Left ventricle myocardium inferior (tissue), 1 donor: ENCODE results near the gene ID3. TPM values are rescaled to one million over a fixed set of nuclear protein-coding genes. Genes with fewer than 3 reads are reported as not detected.
"Not testable (repeated sequence)": the region's sequence is repeated elsewhere in the genome, so short reads cannot be mapped to it uniquely, and the experiment has no call there.

Experiments
- DNase-seq: peaks from one replicate; pipeline ENCODE4 v3.0.0-alpha.2; 2020
- H3K27ac ChIP-seq: fragments of 200-600 bp; replicated peaks from 2 replicates; pipeline ENCODE4 v1.8.0; 2021
- H3K27me3 ChIP-seq: fragments of 200-600 bp; 2 replicates; pipeline ENCODE4 v1.8.0; 2021; ENCODE audit warnings: low read depth
- H3K36me3 ChIP-seq: fragments of 200-600 bp; 2 replicates; pipeline ENCODE4 v1.8.0; 2021
- H3K4me1 ChIP-seq: fragments of 200-600 bp; 2 replicates; pipeline ENCODE4 v1.8.0; 2021
- H3K4me3 ChIP-seq: fragments of 200-600 bp; 2 replicates; pipeline ENCODE4 v1.8.0; 2021; ENCODE audit warnings: mild to moderate bottlenecking, moderate library complexity
- H3K9me3 ChIP-seq: fragments of 200-600 bp; replicated peaks from 2 replicates; pipeline ENCODE4 v1.8.0; 2021
- intact Hi-C: fragments of 100-400 bp; cut with micrococcal nuclease; formaldehyde crosslinking; loops from one replicate; pipeline ENCODE4 v1.11.0; 2022
- total RNA-seq: library from RNA; stranded (reverse); fragmentation: NEBNext Ultra II Directional; extraction: Animal tissue kit (Norgen Biotek cat#: 25700); gene quantifications from one replicate; pipeline ENCODE4 v1.2.1, GENCODE V29; 2021
- TF ChIP-seq, protein P1 (sequence below): fragments of 200-600 bp; IDR thresholded peaks from 2 replicates; pipeline ENCODE4 v1.8.0; 2021; ENCODE audit warnings: antibody characterized with exemption, mild to moderate bottlenecking, borderline replicate concordance
- donor health status: DM: no; HTN: yes; CAD: no; lungs with severe emphysema.

ID3 gene
- total RNA-seq, 1 donor from 2014 or later = 75.2 TPM

GRCh38 chr1:23591460-23592208 lies 32.3 kb upstream of the ID3 start:
- no peaks in the 10 kb centered on the region for H3K9me3 ChIP-seq
- H3K27me3 ChIP-seq = no peaks in the 10 kb centered on the region
- DNase-seq = no peak
- TF ChIP-seq, protein P1, sequence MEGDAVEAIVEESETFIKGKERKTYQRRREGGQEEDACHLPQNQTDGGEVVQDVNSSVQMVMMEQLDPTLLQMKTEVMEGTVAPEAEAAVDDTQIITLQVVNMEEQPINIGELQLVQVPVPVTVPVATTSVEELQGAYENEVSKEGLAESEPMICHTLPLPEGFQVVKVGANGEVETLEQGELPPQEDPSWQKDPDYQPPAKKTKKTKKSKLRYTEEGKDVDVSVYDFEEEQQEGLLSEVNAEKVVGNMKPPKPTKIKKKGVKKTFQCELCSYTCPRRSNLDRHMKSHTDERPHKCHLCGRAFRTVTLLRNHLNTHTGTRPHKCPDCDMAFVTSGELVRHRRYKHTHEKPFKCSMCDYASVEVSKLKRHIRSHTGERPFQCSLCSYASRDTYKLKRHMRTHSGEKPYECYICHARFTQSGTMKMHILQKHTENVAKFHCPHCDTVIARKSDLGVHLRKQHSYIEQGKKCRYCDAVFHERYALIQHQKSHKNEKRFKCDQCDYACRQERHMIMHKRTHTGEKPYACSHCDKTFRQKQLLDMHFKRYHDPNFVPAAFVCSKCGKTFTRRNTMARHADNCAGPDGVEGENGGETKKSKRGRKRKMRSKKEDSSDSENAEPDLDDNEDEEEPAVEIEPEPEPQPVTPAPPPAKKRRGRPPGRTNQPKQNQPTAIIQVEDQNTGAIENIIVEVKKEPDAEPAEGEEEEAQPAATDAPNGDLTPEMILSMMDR = no peak
- H3K27ac ChIP-seq = peak overlapping the region; percentile 62
- intact Hi-C loops = no loop called here
- no peak overlapping the region for H3K4me3 ChIP-seq
- peaks cover 22% of the 10 kb centered on the region for H3K4me1 ChIP-seq
- no peaks in the 10 kb centered on the region for H3K36me3 ChIP-seq

DNA sequence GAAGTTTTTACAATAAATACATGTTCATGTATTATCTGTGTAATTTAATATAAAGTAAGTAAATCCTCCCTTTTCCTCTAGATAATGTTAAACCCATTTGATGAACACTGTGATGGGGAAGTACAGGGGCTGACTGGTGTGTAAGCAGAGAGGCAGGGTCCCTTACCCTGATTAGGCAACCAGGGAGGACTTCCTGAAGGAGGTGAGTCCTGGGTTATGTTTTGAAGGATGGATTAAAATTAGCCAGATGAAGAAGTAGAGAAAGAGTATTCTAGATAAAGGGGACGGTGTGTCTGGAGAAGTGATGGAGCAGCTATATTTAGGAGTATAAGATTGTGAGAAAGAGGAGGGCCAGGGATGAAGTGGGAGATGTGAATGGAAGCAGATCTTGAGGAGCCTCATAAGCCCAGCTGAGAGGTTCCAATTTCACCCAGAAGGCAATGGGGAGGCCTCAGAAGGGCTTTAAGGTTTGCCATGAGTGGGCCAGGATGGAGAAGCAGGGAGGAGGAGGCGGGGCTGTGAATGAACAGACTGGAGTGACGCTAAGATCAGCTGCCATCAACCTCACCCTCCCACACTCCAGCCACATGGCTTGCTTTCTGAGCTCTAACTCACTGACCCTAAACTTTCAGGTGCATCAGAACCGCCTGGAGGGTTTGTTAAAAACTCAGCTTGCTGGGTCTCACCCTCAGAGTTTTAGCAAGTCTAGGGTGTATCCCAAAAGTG lies 30.9 kb upstream of the ID3 start:
- H3K27ac ChIP-seq = peak overlapping the region; percentile 48
- H3K27me3 ChIP-seq = no peaks in the 10 kb centered on the region
- H3K36me3 ChIP-seq = no peaks in the 10 kb centered on the region
- TF ChIP-seq, protein P1 = no peak
- peaks cover 26% of the 10 kb centered on the region for H3K4me1 ChIP-seq
- H3K9me3 ChIP-seq = no peaks in the 10 kb centered on the region
- no peak for DNase-seq
- no peak overlapping the region for H3K4me3 ChIP-seq
- intact Hi-C loops = no loop called here

DNA sequence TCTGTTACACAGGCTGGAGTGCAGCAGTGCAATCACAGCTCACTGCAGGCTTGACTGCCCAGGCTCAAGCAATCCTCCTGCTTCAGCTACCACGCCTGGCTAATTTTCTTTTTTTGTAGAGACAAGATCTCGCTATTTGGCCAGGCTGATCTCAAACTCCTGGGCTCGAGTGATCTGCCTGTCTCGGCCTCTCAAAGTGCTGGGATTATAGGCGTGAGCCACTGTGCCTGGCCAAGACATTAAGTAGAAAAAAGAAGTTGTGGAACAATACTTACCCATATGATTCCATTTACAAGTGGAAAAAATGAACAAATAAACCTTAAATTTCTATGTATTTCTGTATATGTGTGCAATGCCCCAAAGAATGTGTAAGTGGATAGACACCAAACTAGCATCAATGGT lies 30.3 kb upstream of the ID3 start:
- Histone ChIP-seq H3K4me3 (no peak overlapping the region), H3K4me1 (peaks cover 26% of the 10 kb centered on the region), H3K27me3 (no peaks in the 10 kb centered on the region), H3K36me3 (no peaks in the 10 kb centered on the region), H3K27ac (peak overlapping the region; percentile 48), H3K9me3 (no peaks in the 10 kb centered on the region)
- intact Hi-C loops = no loop called here
- no peak for DNase-seq
- TF ChIP-seq, protein P1 = no peak

GRCh38 chr1:23588749-23589548 lies 29.6 kb upstream of the ID3 start:
- intact Hi-C loops = no loop called here
- H3K27me3 ChIP-seq = no peaks in the 10 kb centered on the region
- no peak overlapping the region for H3K4me3 ChIP-seq
- no peaks in the 10 kb centered on the region for H3K36me3 ChIP-seq
- peak overlapping the region; percentile 48 for H3K27ac ChIP-seq
- H3K9me3 ChIP-seq = no peaks in the 10 kb centered on the region
- H3K4me1 ChIP-seq = peaks cover 26% of the 10 kb centered on the region
- TF ChIP-seq, protein P1 = no peak
- peak; percentile 26 for DNase-seq

- Histone ChIP-seq H3K9me3 (no peaks in the 10 kb centered on the region), H3K27me3 (no peaks in the 10 kb centered on the region), H3K4me3 (no peak overlapping the region), H3K36me3 (no peaks in the 10 kb centered on the region), H3K4me1 (peaks cover 20% of the 10 kb centered on the region), H3K27ac (no peak overlapping the region)
- intact Hi-C loops = no loop called here
- DNase-seq = no peak
- TF ChIP-seq, protein P1 = no peak
Measured at GRCh38 chr1:23585321-23586022, 26.2 kb upstream of the ID3 start.

DNA sequence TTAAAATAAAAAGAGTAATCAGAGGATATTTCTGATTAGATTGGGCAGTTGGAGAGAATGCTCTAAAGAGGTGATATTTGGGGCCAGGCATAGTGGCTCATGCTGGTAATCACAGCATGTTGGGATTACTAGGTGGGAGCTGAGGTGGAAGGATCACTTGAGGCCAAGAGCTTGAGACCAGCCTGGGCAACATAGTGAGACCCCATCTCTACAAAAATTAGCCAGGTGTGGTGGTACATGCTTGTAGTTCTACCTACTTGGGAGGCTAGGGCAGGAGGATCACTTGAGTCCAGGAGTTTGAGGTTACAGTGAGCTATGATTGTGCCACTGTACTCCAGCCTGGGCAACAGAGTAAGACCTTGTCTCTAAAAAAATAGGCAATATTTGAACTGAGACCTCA lies 24.4 kb upstream of the ID3 start:
- intact Hi-C loops = not testable (repeated sequence)

More for the DNA sequence above, 24.4 kb upstream of the ID3 start:
- peaks cover 24% of the 10 kb centered on the region for H3K4me1 ChIP-seq
- not testable (repeated sequence) for H3K9me3 ChIP-seq, H3K27me3 ChIP-seq, DNase-seq, H3K4me3 ChIP-seq, H3K36me3 ChIP-seq, H3K27ac ChIP-seq
